ENCODE results near the gene RNASE11. TPM values are rescaled to one million over a fixed set of nuclear protein-coding genes. Genes with fewer than 3 reads are reported as not detected.

Gene RNASE11
- total and polyA plus RNA-seq, 9 of the 15 experiments (the other 6 are each of a cell fraction or from before 2014, with no cell fraction given) = 0.16 to 0.29 (median 0.22) TPM; not detected in 6

DNA sequence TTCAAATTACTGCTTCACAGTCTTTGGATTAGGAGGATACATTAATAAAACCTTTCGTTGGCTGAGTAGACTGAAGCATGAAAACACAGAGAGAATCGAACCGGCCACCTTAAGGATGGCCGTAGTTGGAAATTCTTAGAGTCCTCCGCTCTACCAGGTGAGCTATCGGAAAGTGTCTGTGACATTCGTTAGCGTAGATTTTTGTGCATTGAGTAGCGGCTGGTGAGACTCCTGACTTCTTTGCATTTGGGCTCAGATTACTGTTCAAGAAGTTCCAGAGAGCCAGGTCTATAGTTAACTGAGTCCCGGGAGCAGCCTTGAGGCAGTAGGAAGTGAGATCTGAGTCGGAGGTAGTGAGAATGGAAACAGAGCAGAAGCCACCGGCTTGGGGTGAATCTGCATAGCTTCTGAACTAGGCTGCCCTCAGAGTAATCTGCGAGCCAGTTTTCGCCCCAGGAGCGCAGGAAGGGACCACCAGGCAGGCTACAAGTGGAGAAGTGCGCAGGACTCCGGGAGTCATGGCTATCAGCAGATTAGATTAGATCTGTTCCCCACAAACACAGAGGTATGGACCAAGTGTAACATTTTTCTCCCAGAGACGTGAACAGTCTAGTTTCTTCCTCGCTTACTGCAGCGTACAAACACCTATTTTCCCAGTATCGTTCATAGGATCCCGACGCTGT lies 42.7 kb upstream of the RNASE11 start (continued):
- TF ChIP-seq, protein P1, sequence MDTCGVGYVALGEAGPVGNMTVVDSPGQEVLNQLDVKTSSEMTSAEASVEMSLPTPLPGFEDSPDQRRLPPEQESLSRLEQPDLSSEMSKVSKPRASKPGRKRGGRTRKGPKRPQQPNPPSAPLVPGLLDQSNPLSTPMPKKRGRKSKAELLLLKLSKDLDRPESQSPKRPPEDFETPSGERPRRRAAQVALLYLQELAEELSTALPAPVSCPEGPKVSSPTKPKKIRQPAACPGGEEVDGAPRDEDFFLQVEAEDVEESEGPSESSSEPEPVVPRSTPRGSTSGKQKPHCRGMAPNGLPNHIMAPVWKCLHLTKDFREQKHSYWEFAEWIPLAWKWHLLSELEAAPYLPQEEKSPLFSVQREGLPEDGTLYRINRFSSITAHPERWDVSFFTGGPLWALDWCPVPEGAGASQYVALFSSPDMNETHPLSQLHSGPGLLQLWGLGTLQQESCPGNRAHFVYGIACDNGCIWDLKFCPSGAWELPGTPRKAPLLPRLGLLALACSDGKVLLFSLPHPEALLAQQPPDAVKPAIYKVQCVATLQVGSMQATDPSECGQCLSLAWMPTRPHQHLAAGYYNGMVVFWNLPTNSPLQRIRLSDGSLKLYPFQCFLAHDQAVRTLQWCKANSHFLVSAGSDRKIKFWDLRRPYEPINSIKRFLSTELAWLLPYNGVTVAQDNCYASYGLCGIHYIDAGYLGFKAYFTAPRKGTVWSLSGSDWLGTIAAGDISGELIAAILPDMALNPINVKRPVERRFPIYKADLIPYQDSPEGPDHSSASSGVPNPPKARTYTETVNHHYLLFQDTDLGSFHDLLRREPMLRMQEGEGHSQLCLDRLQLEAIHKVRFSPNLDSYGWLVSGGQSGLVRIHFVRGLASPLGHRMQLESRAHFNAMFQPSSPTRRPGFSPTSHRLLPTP (IDR thresholded peaks at IDR 0.05; ENCODE audit: borderline replicate concordance, extremely low read depth, insufficient read length) = peak; percentile 76

DNA sequence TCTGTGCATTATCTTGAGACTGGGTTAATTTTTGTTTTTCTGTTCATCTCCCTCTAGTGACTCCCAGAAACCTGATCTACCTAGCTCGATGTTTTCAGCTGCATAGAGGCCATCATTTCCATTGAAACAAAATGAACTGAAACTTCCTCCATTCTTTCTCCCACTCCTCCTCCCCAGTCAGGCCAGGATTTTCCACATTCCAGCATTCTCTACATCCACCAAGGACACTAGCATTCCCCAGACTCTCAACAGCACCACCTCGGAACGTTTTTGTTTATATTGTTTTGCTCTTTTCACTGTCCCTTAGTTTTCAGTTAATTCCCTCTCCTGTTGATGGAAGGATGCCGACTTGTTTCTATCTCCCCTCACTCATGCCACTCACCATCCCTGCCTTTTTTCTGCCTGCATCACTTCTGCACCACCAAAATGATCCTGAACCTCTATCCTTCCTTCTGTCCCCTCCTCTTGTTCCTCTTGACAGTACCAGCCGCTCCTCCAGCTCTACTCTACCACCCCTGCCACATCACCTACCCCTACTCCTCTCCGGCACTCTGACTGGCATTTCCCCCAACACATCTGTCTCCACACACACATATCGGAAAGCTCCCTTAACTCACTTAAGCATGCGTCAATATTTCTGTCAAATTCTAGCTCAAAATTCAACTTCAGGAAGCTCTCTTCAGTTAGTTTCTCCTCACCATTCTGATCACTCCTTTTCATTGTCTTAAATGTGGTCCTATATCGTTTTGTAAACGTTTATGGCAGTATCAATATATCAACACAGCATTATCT lies 40.5 kb upstream of the RNASE11 start:
- no peak for ATAC-seq
- Histone ChIP-seq H3K27me3 (ENCODE audit: control insufficient read depth in 2 of 2, insufficient read depth in 2 of 2, low read length in 2 of 2) (peaks cover 4 to 5% of the 10 kb centered on the region in 2 experiments; a peak in 2 of 5 replicates), H3K27ac (ENCODE audit: extremely low read depth, low read depth, low read length) (no peak overlapping the region), H3K9me1 (ENCODE audit: control insufficient read depth, insufficient read depth, low read length) (no peaks in the 10 kb centered on the region), H3K9ac (ENCODE audit: insufficient read depth in 1 of 2, low read depth in 2 of 2, low read length in 2 of 2) (no peak overlapping the region), H3K79me2 (ENCODE audit: control insufficient read depth, insufficient read depth, low read length) (no peaks in the 10 kb centered on the region), H3K4me3 (no peak overlapping the region), H3K9me3 (replicated peaks; ENCODE audit: control insufficient read depth, insufficient read depth, low read depth, low read length) (no peaks in the 10 kb centered on the region), H3K4me2 (ENCODE audit: insufficient read depth, low read length) (no peak overlapping the region), H3K36me3 (ENCODE audit: control insufficient read depth, insufficient read depth, low read length) (no peaks in the 10 kb centered on the region), H2AFZ (ENCODE audit: low read depth, low read length) (no peak overlapping the region), H4K20me1 (replicated peaks; ENCODE audit: control insufficient read depth, insufficient read depth, low read length) (0 out of 2 replicates have a peak, but pooled peaks cover 15% of the 10 kb centered on the region), H3K4me1 (replicated peaks in 1 of 2; ENCODE audit: control insufficient read depth in 2 of 2, insufficient read depth in 2 of 2, low read length in 2 of 2) (peaks cover 8 to 10% of the 10 kb centered on the region in 2 experiments; a peak in 4 of 5 replicates)
- BruUV-seq (replicated peaks) = no TSS peak
- 26% methylated on average over 10 of the region's 10 CpGs for WGBS (ENCODE audit: insufficient coverage, low coverage, missing lambda C conversion rate)
- DNase-seq (ENCODE audit: extremely low read depth in 1 of 4, low spot score in 3 of 4) = no peak
- intact Hi-C loops (cut with micrococcal nuclease) = no loop called here
- in situ Hi-C loops (cut with MboI) = no loop called here
- no peak for FAIRE-seq
- POLR2A ChIA-PET = no interaction called here
- TF ChIP-seq CBX2 (IDR thresholded peaks at IDR 0.05; ENCODE audit: insufficient read depth, low read length, poor library complexity, severe bottlenecking) (peak; percentile 25), STAT5B (CRISPR knock-in tag; IDR thresholded peaks at IDR 0.05) (no peak), NR3C1 (CRISPR knock-in tag; IDR thresholded peaks at IDR 0.05) (no peak)
- TF ChIP-seq, protein P2, sequence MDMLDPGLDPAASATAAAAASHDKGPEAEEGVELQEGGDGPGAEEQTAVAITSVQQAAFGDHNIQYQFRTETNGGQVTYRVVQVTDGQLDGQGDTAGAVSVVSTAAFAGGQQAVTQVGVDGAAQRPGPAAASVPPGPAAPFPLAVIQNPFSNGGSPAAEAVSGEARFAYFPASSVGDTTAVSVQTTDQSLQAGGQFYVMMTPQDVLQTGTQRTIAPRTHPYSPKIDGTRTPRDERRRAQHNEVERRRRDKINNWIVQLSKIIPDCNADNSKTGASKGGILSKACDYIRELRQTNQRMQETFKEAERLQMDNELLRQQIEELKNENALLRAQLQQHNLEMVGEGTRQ (CRISPR knock-in tag; IDR thresholded peaks at IDR 0.05) = no peak
- TF ChIP-seq, protein P3, sequence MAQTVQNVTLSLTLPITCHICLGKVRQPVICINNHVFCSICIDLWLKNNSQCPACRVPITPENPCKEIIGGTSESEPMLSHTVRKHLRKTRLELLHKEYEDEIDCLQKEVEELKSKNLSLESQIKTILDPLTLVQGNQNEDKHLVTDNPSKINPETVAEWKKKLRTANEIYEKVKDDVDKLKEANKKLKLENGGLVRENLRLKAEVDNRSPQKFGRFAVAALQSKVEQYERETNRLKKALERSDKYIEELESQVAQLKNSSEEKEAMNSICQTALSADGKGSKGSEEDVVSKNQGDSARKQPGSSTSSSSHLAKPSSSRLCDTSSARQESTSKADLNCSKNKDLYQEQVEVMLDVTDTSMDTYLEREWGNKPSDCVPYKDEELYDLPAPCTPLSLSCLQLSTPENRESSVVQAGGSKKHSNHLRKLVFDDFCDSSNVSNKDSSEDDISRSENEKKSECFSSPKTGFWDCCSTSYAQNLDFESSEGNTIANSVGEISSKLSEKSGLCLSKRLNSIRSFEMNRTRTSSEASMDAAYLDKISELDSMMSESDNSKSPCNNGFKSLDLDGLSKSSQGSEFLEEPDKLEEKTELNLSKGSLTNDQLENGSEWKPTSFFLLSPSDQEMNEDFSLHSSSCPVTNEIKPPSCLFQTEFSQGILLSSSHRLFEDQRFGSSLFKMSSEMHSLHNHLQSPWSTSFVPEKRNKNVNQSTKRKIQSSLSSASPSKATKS (CRISPR knock-in tag; IDR thresholded peaks at IDR 0.05) = no peak
- TF ChIP-seq, protein P4, sequence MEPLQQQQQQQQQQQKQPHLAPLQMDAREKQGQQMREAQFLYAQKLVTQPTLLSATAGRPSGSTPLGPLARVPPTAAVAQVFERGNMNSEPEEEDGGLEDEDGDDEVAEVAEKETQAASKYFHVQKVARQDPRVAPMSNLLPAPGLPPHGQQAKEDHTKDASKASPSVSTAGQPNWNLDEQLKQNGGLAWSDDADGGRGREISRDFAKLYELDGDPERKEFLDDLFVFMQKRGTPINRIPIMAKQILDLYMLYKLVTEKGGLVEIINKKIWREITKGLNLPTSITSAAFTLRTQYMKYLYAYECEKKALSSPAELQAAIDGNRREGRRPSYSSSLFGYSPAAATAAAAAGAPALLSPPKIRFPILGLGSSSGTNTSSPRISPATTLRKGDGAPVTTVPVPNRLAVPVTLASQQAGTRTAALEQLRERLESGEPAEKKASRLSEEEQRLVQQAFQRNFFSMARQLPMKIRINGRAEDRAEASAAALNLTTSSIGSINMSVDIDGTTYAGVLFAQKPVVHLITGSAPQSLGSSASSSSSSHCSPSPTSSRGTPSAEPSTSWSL (CRISPR knock-in tag; IDR thresholded peaks at IDR 0.05; ENCODE audit: borderline replicate concordance) = no peak
- CTCF ChIA-PET (ENCODE audit: low intra/inter-chr PET ratio) = no interaction called here

Data from K562 (cell line).